ENCODE measurements around the gene OR2D2. TPM values are rescaled to one million over a fixed set of nuclear protein-coding genes. Genes with fewer than 3 reads are reported as not detected.

OR2D2 gene
- total and polyA plus RNA-seq, 2 of the 13 experiments (the other 11 are each of a cell fraction or from before 2014, with no cell fraction given), result not detected

GRCh38 chr11:6900327-6900999 is 8.2 kb upstream of the OR2D2 start:
- BruUV-seq (replicated peaks), result no TSS peak
- Histone ChIP-seq H3K36me3 (replicated peaks in 1 of 2; ENCODE audit: control insufficient read depth in 1 of 2, insufficient read depth in 2 of 2, low read length in 2 of 2) (no peaks in the 10 kb centered on the region), H3K9me3 (ENCODE audit: low read length) (no peaks in the 10 kb centered on the region), H3K4me2 (ENCODE audit: low read depth, low read length) (no peak overlapping the region), H3K4me3 (replicated peaks in 1 of 3; ENCODE audit: insufficient read depth in 1 of 3, low read depth in 2 of 3, low read length in 3 of 3) (no peak overlapping the region), H4K20me1 (ENCODE audit: insufficient read depth, low read length) (no peaks in the 10 kb centered on the region), H3K27me3 (ENCODE audit: control insufficient read depth in 1 of 2, insufficient read depth in 2 of 2, low read length in 2 of 2) (no peaks in the 10 kb centered on the region), H3K9ac (ENCODE audit: insufficient read depth, low read depth, low read length) (no peak overlapping the region), H3K4me1 (ENCODE audit: insufficient read depth, low read length) (no peaks in the 10 kb centered on the region), H2AFZ (ENCODE audit: low read length) (no peak overlapping the region), H3K79me2 (ENCODE audit: insufficient read depth, low read length) (no peaks in the 10 kb centered on the region), H3K27ac (ENCODE audit: extremely low read length, insufficient read depth, low read length) (no peak overlapping the region)
- 2% methylated on average over 2 of the region's 2 CpGs for WGBS (ENCODE audit: low lambda C conversion rate)
- ATAC-seq (no peak), DNase-seq (ENCODE audit: low spot score) (no peak), FAIRE-seq (no peak)
- POLR2A ChIA-PET, result no interaction called here
- intact Hi-C loops (cut with micrococcal nuclease; ENCODE audit: unreplicated experiment), result no loop called here
- CTCF ChIA-PET (ENCODE audit: low intra/inter-chr PET ratio, low total read pairs), result no interaction called here
- in situ Hi-C loops (cut with HindIII; ENCODE audit: extremely low pct_ligation_motif_present, low pct_unique_long_range_greater_than_20kb), result no loop called here
- no peak for TF ChIP-seq E2F2 (CRISPR knock-in tag; IDR thresholded peaks at IDR 0.05; ENCODE audit: borderline replicate concordance)
- no peak for TF ChIP-seq ZNF549 (CRISPR knock-in tag; IDR thresholded peaks at IDR 0.05)
- no peak for TF ChIP-seq MYPOP (CRISPR knock-in tag; IDR thresholded peaks at IDR 0.05)
- TF ChIP-seq ZNF674 (CRISPR knock-in tag; IDR thresholded peaks at IDR 0.05; ENCODE audit: low read depth), result no peak
- no peak for TF ChIP-seq SP1 (IDR thresholded peaks at IDR 0.05)
- no peak for TF ChIP-seq SP1 (CRISPR knock-in tag; IDR thresholded peaks at IDR 0.05)
- TF ChIP-seq KDM6A (CRISPR knock-in tag; IDR thresholded peaks at IDR 0.05; ENCODE audit: low read depth), result no peak
- no peak for TF ChIP-seq KDM5B (CRISPR knock-in tag; IDR thresholded peaks at IDR 0.05; ENCODE audit: borderline replicate concordance)
- no peak for TF ChIP-seq ZFP36 (IDR thresholded peaks at IDR 0.05; ENCODE audit: borderline replicate concordance, low read depth, low read length, partially characterized antibody)
- TF ChIP-seq BHLHE40 (IDR thresholded peaks at IDR 0.05; ENCODE audit: low read length), result no peak
- no peak for TF ChIP-seq DZIP1 (CRISPR knock-in tag; IDR thresholded peaks at IDR 0.05)
- no peak for TF ChIP-seq BCL3 (CRISPR knock-in tag; IDR thresholded peaks at IDR 0.05)
- no peak for TF ChIP-seq PHB2 (IDR thresholded peaks at IDR 0.05; ENCODE audit: partially characterized antibody)
- no peak for TF ChIP-seq ZBTB3 (CRISPR knock-in tag; IDR thresholded peaks at IDR 0.05; ENCODE audit: borderline replicate concordance, low read depth)
- TF ChIP-seq NCOA2 (CRISPR knock-in tag; IDR thresholded peaks at IDR 0.05), result no peak
- no peak for TF ChIP-seq ZNF644 (CRISPR knock-in tag; IDR thresholded peaks at IDR 0.05; ENCODE audit: low read depth)
